Stimulated activated CD8-positive, alpha-beta memory T cell treated with anti-CD3 and anti-CD28 coated beads, Interleukin-2, amount 100 ng/mL, for 48 hours (primary cell): ENCODE data around the gene AAMP.
A peak's percentile ranks its signal among the peaks of the same experiment; 100 is the strongest.

Experiments
- DNase-seq, 2 donors: peaks; one replicate each; pipeline ENCODE4 v3.0.0-alpha.2; 2020; ENCODE audit warnings: low read depth in 2 of 2

The AAMP gene

GRCh38 chr2:218294430-218295022 lies 24.6 kb upstream of the AAMP start:
- DNase-seq, result no peak

GRCh38 chr2:218293715-218294429 lies 23.9 kb upstream of the AAMP start:
- DNase-seq, result no peak

DNA sequence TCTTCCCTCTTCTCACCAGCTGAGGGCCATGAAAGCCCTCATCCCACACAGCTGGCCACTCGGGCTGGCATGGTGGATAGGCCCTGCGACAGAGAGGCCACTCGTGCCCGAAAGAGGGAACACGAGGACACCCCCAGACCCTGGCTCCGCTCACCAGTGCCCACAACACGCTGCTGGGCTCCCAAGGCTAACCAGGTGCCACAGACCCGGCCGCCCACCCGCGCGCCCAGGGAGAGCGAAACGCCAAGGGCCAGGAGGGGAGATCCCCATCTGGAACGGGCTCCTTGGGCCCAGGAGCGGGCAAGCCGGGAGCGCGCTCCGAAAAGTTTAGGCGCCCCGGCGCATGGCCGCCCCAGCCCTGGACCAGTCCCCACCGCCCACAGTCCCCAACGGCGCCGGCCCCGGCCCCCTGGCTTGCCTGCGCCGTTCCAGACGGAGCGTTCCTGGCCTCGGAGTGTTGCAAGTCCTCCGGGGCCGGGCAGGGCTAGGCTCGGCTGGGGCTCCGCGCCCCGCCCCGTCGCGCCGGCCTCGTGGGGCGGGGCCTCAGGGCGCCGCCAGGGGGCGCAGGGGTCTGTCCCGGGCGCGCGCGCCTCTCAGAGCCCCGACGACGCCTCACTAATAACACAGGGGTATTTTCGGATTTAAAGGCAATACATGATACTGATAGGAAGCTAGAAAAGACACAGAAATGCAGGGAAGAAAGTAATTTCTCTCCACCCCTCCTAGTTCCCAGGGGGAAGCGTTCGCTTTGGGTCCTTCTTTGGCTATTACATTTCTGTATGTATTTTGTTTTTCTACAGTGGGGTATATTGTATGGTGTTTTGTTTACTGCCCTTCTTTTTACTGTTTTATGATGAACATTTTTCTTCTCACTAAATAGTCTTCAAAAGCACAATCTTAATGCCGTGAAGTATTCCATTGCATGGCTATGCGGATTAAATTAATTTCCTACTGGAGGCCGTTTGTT lies 22.4 kb upstream of the AAMP start, which contains the start of gene TMBIM1:
TMBIM1 (minus strand) TSS at position 456 of the 967 bp plus-strand sequence. CDS start 10,362 bp downstream, outside the sequence.
- DNase-seq, result peak; percentile 64 to 71

GRCh38 chr2:218291318-218292047 lies 21.5 kb upstream of the AAMP start:
- no peak for DNase-seq

DNA sequence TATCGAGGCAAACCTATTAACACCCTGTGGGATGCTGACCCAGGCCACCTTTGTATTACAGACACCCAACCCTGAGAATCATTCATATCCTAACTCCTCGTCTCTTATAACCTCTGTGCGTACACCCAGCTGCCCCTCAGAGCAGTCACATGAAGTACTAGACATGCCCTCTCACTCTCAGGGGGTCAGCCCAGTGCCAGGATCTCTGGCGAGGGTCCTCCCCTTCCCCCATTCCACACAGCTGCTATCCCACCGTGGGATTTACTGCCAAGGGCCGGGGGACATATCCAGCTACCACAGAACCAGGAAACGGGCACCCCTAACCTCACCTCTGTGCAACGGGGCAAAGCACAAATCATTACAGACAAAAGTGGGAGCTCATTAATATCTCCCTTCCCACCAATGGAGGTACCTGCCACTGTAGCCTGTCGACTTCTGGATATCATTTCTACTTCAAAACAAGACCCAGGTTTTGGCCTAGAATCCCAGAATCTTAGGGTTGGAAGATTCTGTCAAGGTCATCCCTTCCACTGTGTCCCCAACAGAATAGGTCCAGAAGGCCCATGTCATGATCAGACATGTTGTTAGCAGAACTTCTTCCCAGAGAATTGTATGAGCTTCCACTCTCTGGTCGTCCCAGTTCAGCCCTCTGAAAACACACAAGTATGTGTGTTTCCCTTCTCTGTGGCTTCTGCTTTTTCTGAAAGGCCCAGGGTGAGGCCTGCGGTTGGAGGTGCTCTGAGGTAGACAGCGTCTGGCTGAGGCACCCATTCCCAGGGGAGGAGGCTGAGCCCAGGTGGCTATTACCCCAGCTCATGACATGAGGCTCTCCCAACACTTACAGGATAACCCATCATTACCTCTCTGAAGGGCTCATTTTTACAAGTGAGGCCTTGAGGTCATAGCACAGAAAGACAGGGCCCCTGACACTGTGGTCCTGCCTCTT lies 20.7 kb upstream of the AAMP start:
- DNase-seq, result no peak

DNA sequence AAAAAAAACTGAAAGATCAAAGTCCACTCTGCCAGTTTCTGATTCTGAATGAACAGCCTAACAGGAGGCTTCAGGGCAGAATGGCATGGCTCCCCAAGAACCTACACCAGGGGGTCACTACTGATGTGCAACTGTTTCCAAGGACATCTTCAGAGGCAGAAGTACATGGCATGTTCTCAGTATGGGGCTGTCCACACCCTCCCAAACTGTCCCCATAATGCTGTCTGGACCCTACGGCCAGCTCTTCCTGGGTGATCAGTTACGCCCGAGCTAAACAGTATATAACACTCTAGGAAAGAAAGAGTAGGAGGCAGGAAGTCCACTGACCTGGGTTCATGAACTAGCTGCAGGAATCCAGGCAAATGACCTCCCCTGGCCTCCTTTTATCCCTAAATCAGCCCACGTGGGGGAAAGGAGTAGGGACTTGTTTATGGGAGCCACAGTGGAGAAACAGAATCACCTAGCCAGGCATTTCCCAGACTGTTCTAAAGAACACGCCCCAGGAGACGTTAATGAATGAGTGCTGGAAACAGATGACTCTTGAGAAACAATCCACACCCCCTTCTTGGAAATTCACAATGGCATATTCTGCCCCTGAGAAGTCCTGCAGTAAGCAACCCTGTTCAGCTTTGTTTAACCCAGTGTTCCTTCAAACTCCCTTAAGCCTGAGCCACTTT lies 19.8 kb upstream of the AAMP start:
- DNase-seq, result no peak

GRCh38 chr2:218286570-218287459 lies 16.9 kb upstream of the AAMP start:
- peak; percentile 70 to 73 for DNase-seq

DNA sequence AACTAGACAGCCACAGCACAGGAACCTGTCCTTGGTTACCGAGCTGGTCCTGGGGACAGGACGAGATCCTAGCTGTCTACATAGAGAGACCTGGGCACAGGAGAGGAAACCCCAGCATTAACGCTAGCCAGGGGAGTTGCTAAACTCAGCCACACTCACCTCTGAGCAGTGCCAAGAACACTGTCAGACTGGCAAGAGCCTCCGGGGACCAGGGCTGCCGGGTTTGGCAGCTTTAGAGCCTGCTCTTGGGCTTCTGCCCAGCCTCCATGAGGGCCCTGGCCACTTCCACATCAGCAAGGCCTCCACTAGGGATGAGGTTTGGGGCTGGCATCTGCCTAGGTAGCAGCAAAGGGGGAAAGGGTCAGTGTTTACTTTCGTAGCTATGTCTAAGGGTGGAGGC lies 15.7 kb upstream of the AAMP start:
- DNase-seq, result no peak

DNA sequence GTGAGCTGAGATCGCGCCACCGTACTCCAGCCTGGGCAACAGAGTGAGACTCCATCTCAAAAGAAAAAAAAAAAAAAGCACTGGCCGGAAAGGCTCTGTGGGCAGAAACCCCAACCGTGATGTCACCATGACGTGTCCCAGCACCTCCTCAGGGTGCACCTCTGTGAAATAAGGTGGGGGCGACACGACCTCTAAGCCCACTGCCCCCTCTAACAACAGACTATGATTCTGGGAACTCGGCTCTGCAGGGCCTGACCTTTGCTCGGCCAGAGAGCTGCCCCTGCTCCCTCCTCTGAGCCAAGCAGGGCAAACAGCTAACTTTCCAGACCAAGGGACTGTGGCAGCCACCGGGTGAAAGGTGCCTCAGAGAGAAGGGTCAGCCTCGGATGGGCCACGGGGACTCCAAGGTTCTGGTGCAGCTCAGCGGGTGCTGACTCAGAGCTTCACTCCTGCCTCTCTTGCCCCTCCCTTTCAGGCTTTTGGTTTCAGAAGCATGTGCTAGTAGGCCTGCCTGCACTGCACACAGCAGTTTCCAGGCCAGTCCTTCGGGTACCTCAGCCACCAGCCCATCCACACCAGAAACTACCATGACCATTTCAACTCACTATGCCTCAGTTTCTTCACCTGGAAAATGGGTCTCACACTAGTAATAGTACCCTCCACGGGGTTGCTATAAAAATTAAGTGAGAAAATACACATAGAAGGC lies 14.3 kb upstream of the AAMP start:
- peak; percentile 54 for DNase-seq

GRCh38 chr2:218282173-218282991 lies 12.4 kb upstream of the AAMP start:
- DNase-seq, result no peak

DNA sequence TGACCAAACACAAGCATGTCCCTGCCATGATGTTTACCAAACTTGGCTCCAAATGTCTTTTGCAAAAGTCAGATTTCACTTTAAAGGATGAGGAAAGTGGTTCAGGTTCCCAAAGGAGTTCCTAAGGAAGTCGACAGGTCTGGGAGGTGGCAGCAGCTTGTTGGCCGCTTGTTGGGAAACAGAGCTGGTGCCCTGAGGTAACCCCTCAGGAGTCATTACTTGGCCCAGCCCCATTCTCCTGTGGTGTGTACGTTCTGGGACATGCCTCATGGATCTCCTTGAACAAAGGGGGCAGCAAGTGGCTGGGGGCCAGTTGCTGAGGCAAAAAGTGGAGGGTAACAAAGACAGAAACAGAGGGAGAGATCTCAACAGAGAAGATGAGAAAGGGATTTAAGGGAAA lies 11.5 kb upstream of the AAMP start:
- DNase-seq, result no peak

DNA sequence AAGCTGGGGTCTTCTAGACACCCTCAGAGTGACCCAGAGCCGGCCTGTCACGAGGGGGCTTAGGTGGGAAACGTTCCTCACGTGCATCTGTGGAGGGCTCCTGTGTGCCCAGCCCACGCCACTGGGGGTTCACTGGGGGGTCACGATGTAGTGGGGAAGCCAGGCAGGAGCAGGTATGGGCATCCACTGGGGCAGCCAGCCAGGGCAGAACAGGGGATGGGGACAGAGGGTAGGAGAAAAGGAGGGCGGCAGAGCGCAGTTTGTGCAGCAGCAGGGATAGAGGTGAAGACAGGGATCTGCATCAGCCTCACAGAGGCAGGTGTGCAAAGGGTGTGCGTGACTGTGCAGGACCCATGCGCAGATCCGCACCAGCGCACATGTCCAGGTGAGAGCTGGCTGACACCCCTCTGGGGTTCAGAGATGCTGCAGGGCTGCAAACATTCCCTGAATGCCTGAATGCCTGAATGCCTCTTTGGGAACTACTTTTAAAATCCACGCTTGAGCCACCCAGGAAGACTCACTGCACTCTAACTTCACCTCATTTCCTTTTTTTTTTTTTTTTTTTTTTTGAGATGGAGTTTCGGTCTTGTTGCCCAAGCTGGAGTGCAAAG lies 10.4 kb upstream of the AAMP start:
- no peak for DNase-seq

DNA sequence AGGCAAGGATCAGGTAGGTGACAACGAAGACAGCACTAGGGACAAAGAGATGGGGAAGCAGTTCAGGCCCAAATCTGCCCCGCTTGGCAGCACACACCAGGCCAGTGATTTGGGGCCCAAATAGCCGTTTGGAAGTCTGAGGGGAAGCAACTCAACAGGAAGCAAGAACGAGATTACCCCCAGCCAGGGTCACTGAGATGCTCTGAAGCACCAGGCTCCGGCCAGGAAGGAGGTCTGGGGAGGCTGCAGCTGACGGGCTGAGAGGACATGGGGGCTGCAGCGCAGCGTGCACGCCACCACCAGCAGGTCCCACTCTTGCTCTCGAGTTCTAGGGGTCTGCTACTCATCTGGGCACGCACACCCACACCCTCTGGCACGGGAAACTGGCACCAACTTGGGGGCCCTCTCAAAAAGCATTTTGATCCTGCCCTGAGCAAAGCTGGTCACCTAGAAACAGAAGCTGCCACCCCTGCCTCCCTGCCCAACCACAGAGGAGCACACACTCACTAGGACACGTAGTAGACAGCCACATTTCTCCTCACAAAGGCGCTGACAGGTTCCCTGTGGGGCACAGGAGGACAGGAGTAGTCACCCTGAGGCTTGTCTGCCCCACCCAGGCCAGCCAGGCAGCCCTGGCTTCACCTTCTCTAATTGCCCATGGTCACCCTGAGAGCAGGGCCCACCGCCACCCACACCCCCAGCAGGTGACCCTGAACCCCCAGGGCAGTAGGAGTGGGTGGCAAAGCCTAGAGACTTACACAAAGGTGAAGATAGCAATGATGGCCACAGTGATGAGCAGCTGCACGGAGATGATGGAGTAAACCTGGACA lies 8.8 kb upstream of the AAMP start:
- no peak for DNase-seq

GRCh38 chr2:218277921-218278320 lies 8.0 kb upstream of the AAMP start:
- no peak for DNase-seq

- DNase-seq, result no peak
Observed at GRCh38 chr2:218276986-218277755, 7.2 kb upstream of the AAMP start.
